Fibroblast of skin of left biceps (primary cell): ENCODE data around the gene MPEG1.

Experiments used
- DNase-seq, 2 experiments: peaks; one replicate each; pipeline ENCODE4 v3.0.0-alpha.2; 2013; ENCODE audit warnings: low read depth in 2 of 2

MPEG1 gene

GRCh38 chr11:59164028-59164427 lies 48.7 kb downstream of the MPEG1 start:
- no peak for DNase-seq
